Spleen (tissue), 11 donors: ENCODE measurements around the gene OTOG. TPM values are rescaled to one million over a fixed set of nuclear protein-coding genes. Genes with fewer than 3 reads are reported as not detected.

ENCODE experiments used
- DNase-seq: peaks from one replicate; pipeline ENCODE4 v3.0.0-alpha.2; 2020
- H3K27ac ChIP-seq, 8 donors: fragments of 200-600 bp; sonication (generic) in 7 of 8; 1 replicate in 4 of 8; 2 replicates in 4 of 8; pipeline versions ENCODE4 v1.5.0 to v1.8.0; 2016 to 2021; ENCODE audit warnings: inconsistent platforms in 4 of 8, mild to moderate bottlenecking in 4 of 8, moderate library complexity in 1 of 8
- H3K27me3 ChIP-seq, 7 donors: fragments of 200-600 bp; sonication (generic) in 6 of 7; replicated peaks in 1 of 7; 1 replicate in 4 of 7; 2 replicates in 3 of 7; pipeline versions ENCODE4 v1.5.0 to v1.8.0; 2016 to 2021; ENCODE audit warnings: inconsistent platforms in 3 of 7, mild to moderate bottlenecking in 1 of 7
- H3K36me3 ChIP-seq, 6 donors: fragments of 200-600 bp; sonication (generic) in 5 of 6; 1 replicate in 4 of 6; 2 replicates in 2 of 6; pipeline versions ENCODE4 v1.5.0 to v1.8.0; 2016 to 2021; ENCODE audit warnings: inconsistent platforms in 2 of 6
- H3K4me1 ChIP-seq, 6 donors: fragments of 200-600 bp; sonication (generic) in 5 of 6; 1 replicate in 3 of 6; 2 replicates in 3 of 6; pipeline versions ENCODE4 v1.5.0 to v1.8.0; 2016 to 2021; ENCODE audit warnings: inconsistent platforms in 3 of 6
- H3K4me3 ChIP-seq, 8 donors: fragments of 200-600 bp; sonication (generic) in 7 of 8; 1 replicate in 4 of 8; 2 replicates in 4 of 8; pipeline versions ENCODE4 v1.5.0 to v1.8.0; 2016 to 2021; ENCODE audit warnings: inconsistent platforms in 4 of 8, mild to moderate bottlenecking in 4 of 8, moderate library complexity in 2 of 8
- H3K9me3 ChIP-seq, 8 donors: fragments of 200-600 bp; sonication (generic) in 7 of 8; 1 replicate in 4 of 8; 2 replicates in 4 of 8; pipeline versions ENCODE4 v1.5.0 to v1.8.0; 2016 to 2021; ENCODE audit warnings: inconsistent platforms in 4 of 8
- POLR2A ChIP-seq, 3 donors: fragments of 450-650 bp; IDR thresholded peaks; one replicate each; pipeline ENCODE4 v1.5.1; 2017; ENCODE audit warnings: antibody characterized with exemption in 3 of 3, mild to moderate bottlenecking in 1 of 3
- POLR2AphosphoS5 ChIP-seq, 3 donors: sonication (generic); formaldehyde crosslinking; IDR thresholded peaks; one replicate each; pipeline ENCODE4 v1.5.1; 2017; ENCODE audit warnings: antibody characterized with exemption in 3 of 3
- WGBS, 5 donors: extraction: QIAGEN DNeasy Blood & Tissue Kit in 3 of 5; methylation state at CpG; one replicate each; pipeline versions ENCODE4 v1.1.5 to v1.1.7; 2013 to 2018; 5-methylcytosine and 5-hydroxymethylcytosine counted together
- intact Hi-C: fragments of 100-400 bp; cut with DNase I; formaldehyde crosslinking; loops from one replicate; pipeline ENCODE4 v1.15.0; 2023; ENCODE audit warnings: low total_unique reads
- polyA plus RNA-seq, 3 donors: library from polyadenylated mRNA; stranded (reverse); fragments of 200-250 nt; gene quantifications; one replicate each; pipeline ENCODE4 v1.2.1, GENCODE V29; 2013
- total RNA-seq, 7 donors: library from RNA; depleted of rRNA in 3 of 7; stranded (reverse); fragments of >200 nt in 3 of 7; fragmentation: NEBNext Ultra II Directional in 4 of 7; extraction: Animal tissue kit (Norgen Biotek cat#: 25700) in 4 of 7; gene quantifications; one replicate each; pipeline versions ENCODE4 v1.1.0 to v1.2.1, GENCODE V29; 2016 to 2021
- TF ChIP-seq, protein P1 (sequence below), 11 experiments: fragments of 200-600 bp in 7 of 11; fragments of 450-650 bp in 4 of 11; sonication (generic) in 4 of 11; IDR thresholded peaks in 8 of 11; conservative IDR thresholded peaks in 3 of 11; 1 replicate in 7 of 11; 2 replicates in 4 of 11; pipeline versions ENCODE4 v1.4.0 to v1.8.0; 2016 to 2021; ENCODE audit warnings: antibody characterized with exemption in 11 of 11, inconsistent platforms in 4 of 11, mild to moderate bottlenecking in 1 of 11
- donor health status: healthy with polysubstance abuse.
- donor health status: DM: no; HTN: no; CAD: no; lungs with moderate emphysema.
- donor health status: DM: no; HTN: no; CAD: no.
- donor health status: Bipolar disorder and iron deficiency.
- donor health status: healthy.
- donor health status: DM: no; HTN: no; CAD: no.
- donor health status: DM: yes; HTN: yes; CAD: no.

OTOG gene
- total and polyA plus RNA-seq, 10 donors: not detected

DNA sequence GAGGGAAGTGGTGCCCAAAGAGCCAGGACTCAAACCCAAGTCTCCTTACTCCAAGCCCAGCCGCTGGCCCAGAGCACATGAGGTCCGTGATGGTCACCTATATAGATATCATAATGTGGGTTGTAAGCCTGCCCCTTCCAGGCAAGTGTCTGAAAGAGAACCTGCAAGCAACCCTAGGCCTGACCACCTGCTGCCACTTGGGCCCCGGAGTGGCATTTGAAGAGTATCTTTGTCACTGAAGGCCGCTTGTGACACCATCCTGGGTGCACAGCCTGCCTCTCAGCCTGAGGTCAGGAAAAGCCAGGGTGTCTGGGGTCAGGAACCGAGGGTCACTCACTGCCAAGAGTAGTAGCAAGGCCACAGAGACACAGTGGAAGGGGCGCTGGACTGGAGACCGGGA lies 32.4 kb downstream of the OTOG start:
- no peak overlapping the region for H3K4me3 ChIP-seq
- TF ChIP-seq, protein P1, sequence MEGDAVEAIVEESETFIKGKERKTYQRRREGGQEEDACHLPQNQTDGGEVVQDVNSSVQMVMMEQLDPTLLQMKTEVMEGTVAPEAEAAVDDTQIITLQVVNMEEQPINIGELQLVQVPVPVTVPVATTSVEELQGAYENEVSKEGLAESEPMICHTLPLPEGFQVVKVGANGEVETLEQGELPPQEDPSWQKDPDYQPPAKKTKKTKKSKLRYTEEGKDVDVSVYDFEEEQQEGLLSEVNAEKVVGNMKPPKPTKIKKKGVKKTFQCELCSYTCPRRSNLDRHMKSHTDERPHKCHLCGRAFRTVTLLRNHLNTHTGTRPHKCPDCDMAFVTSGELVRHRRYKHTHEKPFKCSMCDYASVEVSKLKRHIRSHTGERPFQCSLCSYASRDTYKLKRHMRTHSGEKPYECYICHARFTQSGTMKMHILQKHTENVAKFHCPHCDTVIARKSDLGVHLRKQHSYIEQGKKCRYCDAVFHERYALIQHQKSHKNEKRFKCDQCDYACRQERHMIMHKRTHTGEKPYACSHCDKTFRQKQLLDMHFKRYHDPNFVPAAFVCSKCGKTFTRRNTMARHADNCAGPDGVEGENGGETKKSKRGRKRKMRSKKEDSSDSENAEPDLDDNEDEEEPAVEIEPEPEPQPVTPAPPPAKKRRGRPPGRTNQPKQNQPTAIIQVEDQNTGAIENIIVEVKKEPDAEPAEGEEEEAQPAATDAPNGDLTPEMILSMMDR (IDR thresholded peaks at IDR 0.05 in 8 of 11, conservative IDR thresholded peaks at IDR 0.05 in 3 of 11): no peak
- TF ChIP-seq POLR2A (IDR thresholded peaks at IDR 0.05) (no peak), POLR2AphosphoS5 (IDR thresholded peaks at IDR 0.05) (no peak)
- H3K27me3 ChIP-seq: peaks cover 0 to 27% (median 0%) of the 10 kb centered on the region in 7 donors
- H3K27ac ChIP-seq: no peak overlapping the region
- H3K9me3 ChIP-seq: peaks cover 0 to 3% (median 0%) of the 10 kb centered on the region in 8 donors
- 81 to 91% (median 85%) methylated on average over 7 of the region's 7 CpGs for WGBS, 5 donors
- H3K36me3 ChIP-seq: no peaks in the 10 kb centered on the region
- intact Hi-C loops: no loop called here
- no peaks in the 10 kb centered on the region for H3K4me1 ChIP-seq
- peak; percentile 51 for DNase-seq

DNA sequence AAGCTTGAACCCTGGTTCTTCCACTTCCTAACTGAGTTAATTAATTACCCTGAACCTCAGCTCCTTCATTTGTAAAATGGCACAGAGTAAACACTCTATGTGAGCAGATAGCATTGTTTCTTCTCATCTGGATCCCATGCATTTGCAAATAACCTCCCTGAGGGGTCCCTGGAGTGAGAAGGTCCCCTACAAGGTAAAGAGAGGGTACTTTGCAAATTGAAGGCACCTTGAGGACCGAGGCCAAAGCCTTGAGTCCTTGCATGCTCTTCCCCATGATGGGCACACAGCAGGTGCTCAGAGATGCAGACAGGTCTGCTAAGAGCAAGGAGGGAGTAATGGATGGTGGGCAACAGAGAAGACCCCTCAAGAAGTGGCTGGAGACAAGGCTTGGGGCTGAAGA lies 33.2 kb downstream of the OTOG start:
- peaks cover 0 to 3% (median 0%) of the 10 kb centered on the region in 8 donors for H3K9me3 ChIP-seq
- no peaks in the 10 kb centered on the region for H3K36me3 ChIP-seq
- DNase-seq: peak; percentile 35
- no peak overlapping the region for H3K27ac ChIP-seq
- no peaks in the 10 kb centered on the region for H3K4me1 ChIP-seq
- H3K27me3 ChIP-seq: peaks cover 0 to 27% (median 0%) of the 10 kb centered on the region in 7 donors
- intact Hi-C loops: no loop called here
- TF ChIP-seq, protein P1 (IDR thresholded peaks at IDR 0.05 in 8 of 11, conservative IDR thresholded peaks at IDR 0.05 in 3 of 11): no peak
- no peak for TF ChIP-seq POLR2A (IDR thresholded peaks at IDR 0.05)
- TF ChIP-seq POLR2AphosphoS5 (IDR thresholded peaks at IDR 0.05): no peak
- 37 to 59% (median 54%) methylated on average over 1 of the region's 1 CpG for WGBS, 5 donors
- no peak overlapping the region for H3K4me3 ChIP-seq

DNA sequence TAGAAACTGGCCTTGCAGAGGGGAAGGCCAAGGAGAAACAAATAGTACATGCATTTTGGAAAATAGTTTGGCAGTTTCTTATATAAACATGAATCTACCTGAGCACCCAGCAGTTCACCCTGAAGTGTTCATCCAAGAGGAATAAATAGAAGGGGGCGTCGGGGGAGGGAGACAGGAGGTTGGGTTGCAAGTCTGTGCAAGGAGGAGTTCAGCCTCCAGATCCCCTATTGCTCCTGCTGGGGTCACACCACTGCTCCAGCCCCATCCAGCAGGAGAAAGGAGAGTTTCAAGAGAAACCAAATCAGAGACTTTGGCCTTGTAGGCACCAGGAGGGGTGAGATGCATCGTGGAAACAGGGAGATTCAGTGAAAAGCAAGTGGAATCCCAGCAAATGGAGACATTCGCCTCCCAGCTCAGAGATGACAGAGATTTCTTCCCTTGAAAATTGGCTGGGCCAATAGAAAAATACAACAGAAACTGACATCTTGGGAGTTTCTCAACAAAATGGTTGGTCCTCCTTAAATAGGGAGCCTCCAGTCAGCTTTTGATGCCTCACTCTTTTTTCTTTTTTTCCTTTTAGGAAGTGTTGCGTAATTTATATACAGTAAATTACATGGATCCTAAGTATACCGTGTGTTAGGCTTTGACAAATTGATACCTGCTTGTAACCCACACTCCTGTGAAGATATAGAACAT lies 34.1 kb downstream of the OTOG start:
- intact Hi-C loops: no loop called here
- WGBS, 5 donors: 69 to 79% (median 72%) methylated on average over 6 of the region's 6 CpGs
- TF ChIP-seq POLR2A (IDR thresholded peaks at IDR 0.05) (no peak), POLR2AphosphoS5 (IDR thresholded peaks at IDR 0.05) (no peak)
- TF ChIP-seq, protein P1 (IDR thresholded peaks at IDR 0.05 in 8 of 11, conservative IDR thresholded peaks at IDR 0.05 in 3 of 11): no peak
- peaks cover 0 to 34% (median 0%) of the 10 kb centered on the region in 7 donors for H3K27me3 ChIP-seq
- peak; percentile 35 for DNase-seq
- no peak overlapping the region for H3K27ac ChIP-seq
- H3K4me3 ChIP-seq: no peak overlapping the region
- no peaks in the 10 kb centered on the region for H3K36me3 ChIP-seq
- peaks cover 0 to 3% (median 0%) of the 10 kb centered on the region in 8 donors for H3K9me3 ChIP-seq
- H3K4me1 ChIP-seq: no peaks in the 10 kb centered on the region

DNA sequence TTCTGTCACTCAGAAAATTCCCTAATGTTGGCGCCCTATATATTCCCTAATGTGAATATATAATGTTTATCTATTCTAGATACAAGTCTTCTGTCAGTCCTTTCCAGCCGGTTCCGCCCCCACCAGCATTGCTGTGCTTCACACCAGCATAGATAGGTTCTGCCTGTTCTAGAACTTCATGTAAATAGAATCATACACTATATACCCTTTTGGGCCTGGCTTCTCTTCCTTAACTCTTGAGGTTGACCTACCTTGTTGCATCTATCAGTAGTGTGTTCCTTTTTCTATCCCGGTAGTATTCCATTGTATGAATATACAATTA lies 34.6 kb downstream of the OTOG start:
- no peak for TF ChIP-seq POLR2AphosphoS5 (IDR thresholded peaks at IDR 0.05)
- TF ChIP-seq POLR2A (IDR thresholded peaks at IDR 0.05): no peak
- TF ChIP-seq, protein P1 (IDR thresholded peaks at IDR 0.05 in 8 of 11, conservative IDR thresholded peaks at IDR 0.05 in 3 of 11): no peak
- WGBS, 5 donors: 93 to 96% (median 95%) methylated on average over 4 of the region's 4 CpGs
- no peaks in the 10 kb centered on the region for H3K36me3 ChIP-seq
- peaks cover 0 to 3% (median 0%) of the 10 kb centered on the region in 8 donors for H3K9me3 ChIP-seq
- DNase-seq: peak; percentile 37
- no peak overlapping the region for H3K27ac ChIP-seq
- H3K27me3 ChIP-seq: peaks cover 0 to 34% (median 0%) of the 10 kb centered on the region in 7 donors
- H3K4me3 ChIP-seq: no peak overlapping the region
- intact Hi-C loops: no loop called here
- H3K4me1 ChIP-seq: no peaks in the 10 kb centered on the region
